ENCODE data around the gene NRIP1. TPM values are rescaled to one million over a fixed set of nuclear protein-coding genes. Genes with fewer than 3 reads are reported as not detected.

Gene NRIP1
- total RNA-seq, 1 donor from 2014 or later = 104 TPM

DNA sequence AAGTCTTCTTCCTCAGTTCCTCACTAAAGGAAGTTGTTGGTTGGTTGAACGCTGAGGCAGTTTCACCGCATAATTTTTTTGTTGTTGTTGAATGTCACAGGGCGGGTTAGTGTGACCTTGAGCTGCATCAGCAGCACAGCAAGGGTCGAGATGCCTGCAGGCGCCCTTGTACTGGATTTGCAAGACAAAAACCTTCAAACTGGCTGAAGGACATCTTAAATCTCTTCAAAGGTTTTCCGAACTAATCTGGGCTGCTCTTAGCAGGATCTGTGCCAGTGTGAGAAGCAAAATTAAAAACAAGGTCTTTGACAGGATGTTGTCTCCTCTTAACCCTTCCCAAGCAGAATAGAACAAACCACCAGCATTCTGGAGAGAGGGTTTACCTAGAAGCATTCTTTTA lies 59.4 kb downstream of the NRIP1 start:
- peaks cover 57% of the 10 kb centered on the region for H3K4me1 Mint-ChIP-seq
- no peaks in the 10 kb centered on the region for H3K27me3 Mint-ChIP-seq (ENCODE audit: low read depth)
- DNase-seq (ENCODE audit: low spot score in 2 of 2, unreplicated experiment in 2 of 2) = no peak

DNA sequence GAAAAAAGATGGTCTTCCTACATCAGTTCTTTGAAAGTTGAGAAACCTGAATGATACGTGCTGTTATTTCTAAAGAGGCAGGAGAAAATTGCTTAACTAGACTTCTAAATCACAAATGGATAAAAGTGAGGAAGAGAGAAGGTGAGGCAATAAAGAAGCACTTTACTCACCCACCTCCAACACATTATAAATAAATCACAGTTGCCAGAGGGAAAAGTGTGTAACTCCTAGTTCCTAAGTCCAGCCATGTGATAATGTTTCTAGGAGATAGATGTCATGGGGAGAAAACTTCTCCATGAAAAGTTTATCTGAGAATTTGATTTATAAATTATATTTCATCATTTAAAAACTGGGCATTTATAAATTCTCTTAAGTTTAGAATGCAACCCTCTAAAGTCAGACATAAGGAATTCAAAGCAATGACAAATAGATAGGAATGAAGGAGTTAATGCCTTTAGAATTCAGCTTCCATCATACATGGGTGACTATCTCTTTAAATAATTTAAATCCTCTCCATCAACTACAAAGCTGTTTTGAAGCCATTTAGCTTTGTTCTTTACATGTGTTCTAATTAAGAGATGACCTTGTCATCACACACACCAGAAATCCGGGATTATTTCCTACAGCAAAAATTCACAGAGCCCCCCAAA lies 60.0 kb downstream of the NRIP1 start:
- H3K9me3 Mint-ChIP-seq = peaks cover 6% of the 10 kb centered on the region
- no peaks in the 10 kb centered on the region for H3K27me3 Mint-ChIP-seq (ENCODE audit: low read depth)
- peak overlapping the region; percentile 84 for H3K27ac Mint-ChIP-seq
- TF ChIP-seq, protein P1, sequence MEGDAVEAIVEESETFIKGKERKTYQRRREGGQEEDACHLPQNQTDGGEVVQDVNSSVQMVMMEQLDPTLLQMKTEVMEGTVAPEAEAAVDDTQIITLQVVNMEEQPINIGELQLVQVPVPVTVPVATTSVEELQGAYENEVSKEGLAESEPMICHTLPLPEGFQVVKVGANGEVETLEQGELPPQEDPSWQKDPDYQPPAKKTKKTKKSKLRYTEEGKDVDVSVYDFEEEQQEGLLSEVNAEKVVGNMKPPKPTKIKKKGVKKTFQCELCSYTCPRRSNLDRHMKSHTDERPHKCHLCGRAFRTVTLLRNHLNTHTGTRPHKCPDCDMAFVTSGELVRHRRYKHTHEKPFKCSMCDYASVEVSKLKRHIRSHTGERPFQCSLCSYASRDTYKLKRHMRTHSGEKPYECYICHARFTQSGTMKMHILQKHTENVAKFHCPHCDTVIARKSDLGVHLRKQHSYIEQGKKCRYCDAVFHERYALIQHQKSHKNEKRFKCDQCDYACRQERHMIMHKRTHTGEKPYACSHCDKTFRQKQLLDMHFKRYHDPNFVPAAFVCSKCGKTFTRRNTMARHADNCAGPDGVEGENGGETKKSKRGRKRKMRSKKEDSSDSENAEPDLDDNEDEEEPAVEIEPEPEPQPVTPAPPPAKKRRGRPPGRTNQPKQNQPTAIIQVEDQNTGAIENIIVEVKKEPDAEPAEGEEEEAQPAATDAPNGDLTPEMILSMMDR (IDR thresholded peaks at IDR 0.05; ENCODE audit: unreplicated experiment) = no peak
- DNase-seq (ENCODE audit: low spot score in 2 of 2, unreplicated experiment in 2 of 2) = no peak
- H3K4me1 Mint-ChIP-seq = peaks cover 60% of the 10 kb centered on the region
- no peak overlapping the region for H3K4me3 Mint-ChIP-seq
- peaks cover 20% of the 10 kb centered on the region for H3K36me3 Mint-ChIP-seq

More for the DNA sequence above, 59.4 kb downstream of the NRIP1 start:
- Mint-ChIP-seq H3K36me3 (peaks cover 20% of the 10 kb centered on the region), H3K9me3 (peaks cover 6% of the 10 kb centered on the region), H3K4me3 (no peak overlapping the region), H3K27ac (peak overlapping the region; percentile 84)
- TF ChIP-seq, protein P1 (IDR thresholded peaks at IDR 0.05; ENCODE audit: unreplicated experiment) = no peak

DNA sequence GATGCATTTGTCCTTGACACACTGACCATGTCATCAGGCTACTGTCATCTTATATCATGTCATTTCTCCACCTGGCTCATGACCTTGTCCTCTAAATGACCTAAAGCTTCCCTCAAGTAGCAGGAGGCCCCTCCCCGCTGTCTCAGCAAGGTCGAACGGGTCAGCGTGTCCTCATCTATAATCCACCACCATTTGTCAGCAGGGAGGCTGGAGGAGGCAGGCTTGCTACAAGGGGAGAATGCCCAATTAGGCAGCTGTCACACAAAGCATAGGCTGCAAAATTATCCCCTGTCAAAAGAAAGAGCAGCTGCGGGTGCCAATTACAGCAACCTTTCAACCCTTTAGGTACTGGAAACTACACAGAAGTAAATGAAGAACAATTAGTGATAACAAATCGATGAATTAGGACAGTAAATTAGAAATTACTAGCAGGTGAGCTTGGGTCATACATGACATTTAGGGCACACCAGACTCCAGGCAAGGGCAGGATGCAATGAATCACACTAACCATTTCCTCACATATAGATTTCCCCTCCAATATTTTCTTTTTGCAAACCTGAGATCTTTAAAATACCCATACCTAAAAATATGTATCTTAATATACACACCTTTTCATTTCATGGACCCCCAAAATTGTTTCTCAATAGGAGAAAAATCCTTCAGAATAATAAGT lies 61.2 kb downstream of the NRIP1 start:
- no peak for DNase-seq (ENCODE audit: low spot score in 2 of 2, unreplicated experiment in 2 of 2)
- Mint-ChIP-seq H3K4me1 (peaks cover 62% of the 10 kb centered on the region), H3K27me3 (ENCODE audit: low read depth) (no peaks in the 10 kb centered on the region), H3K9me3 (peaks cover 6% of the 10 kb centered on the region), H3K4me3 (no peak overlapping the region), H3K27ac (no peak overlapping the region), H3K36me3 (peaks cover 13% of the 10 kb centered on the region)
- TF ChIP-seq, protein P1 (IDR thresholded peaks at IDR 0.05; ENCODE audit: unreplicated experiment) = no peak

DNA sequence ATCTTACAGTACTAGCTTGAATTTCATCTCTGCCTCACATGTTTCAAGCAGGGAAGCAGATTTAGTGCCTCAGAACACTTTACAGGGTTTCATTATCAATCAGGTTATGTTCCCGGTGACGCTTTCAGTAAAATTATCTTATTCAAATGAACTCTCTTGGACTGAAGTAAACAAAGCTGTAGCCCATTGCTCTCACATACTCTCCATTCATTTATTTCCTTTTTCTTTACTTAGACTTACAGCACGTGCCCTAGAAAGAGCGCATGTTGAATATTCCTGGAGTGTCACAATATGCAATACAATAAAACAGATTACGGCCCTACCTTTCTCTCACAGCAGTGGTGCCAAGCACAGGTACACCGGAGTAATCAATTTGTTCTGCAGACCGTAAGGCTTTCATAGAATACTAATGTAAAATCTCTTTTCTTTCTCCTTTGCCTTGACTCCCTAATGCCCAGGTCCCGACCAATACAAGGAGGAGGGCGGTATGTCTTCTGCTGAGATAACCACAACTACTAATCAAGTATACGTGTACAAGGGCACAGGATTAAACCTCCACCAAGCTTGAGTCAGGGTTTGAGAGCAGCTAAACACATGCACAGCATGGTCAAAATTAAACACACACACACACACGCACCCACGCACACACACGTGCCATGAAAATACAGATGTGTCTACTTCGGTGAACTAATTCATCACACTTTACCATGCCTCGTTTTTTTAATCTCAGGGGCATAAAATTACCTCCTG lies 62.8 kb downstream of the NRIP1 start:
- H3K27me3 Mint-ChIP-seq (ENCODE audit: low read depth) = no peaks in the 10 kb centered on the region
- H3K36me3 Mint-ChIP-seq = peaks cover 4% of the 10 kb centered on the region
- H3K4me1 Mint-ChIP-seq = peaks cover 57% of the 10 kb centered on the region
- H3K4me3 Mint-ChIP-seq = no peak overlapping the region
- DNase-seq (ENCODE audit: low spot score in 2 of 2, unreplicated experiment in 2 of 2) = no peak
- TF ChIP-seq, protein P1 (IDR thresholded peaks at IDR 0.05; ENCODE audit: unreplicated experiment) = no peak
- peak overlapping the region; percentile 35 for H3K27ac Mint-ChIP-seq
- no peaks in the 10 kb centered on the region for H3K9me3 Mint-ChIP-seq

DNA sequence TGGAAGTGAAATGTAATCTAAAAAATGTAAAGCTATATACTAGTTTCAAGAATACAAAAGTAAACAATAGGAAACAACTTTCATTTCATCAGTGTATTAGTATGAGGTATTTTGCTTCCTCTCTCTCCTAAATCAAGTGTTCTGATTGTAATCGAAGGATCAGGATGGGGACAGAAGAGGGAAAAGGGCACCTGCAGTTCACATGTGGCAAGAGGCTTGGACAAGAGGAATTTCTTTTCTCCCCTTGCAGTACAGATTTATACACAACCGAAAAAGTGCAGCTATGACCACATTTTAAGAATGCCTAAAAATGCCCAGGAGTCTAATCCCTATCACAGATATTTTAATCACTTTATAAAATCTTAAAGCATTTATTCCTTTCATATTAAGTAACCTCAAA lies 63.7 kb downstream of the NRIP1 start:
- Mint-ChIP-seq H3K27ac (peak overlapping the region; percentile 55), H3K27me3 (ENCODE audit: low read depth) (no peaks in the 10 kb centered on the region), H3K36me3 (peaks cover 4% of the 10 kb centered on the region), H3K4me1 (peaks cover 54% of the 10 kb centered on the region), H3K4me3 (no peak overlapping the region), H3K9me3 (no peaks in the 10 kb centered on the region)
- TF ChIP-seq, protein P1 (IDR thresholded peaks at IDR 0.05; ENCODE audit: unreplicated experiment) = no peak
- DNase-seq (ENCODE audit: low spot score in 2 of 2, unreplicated experiment in 2 of 2) = no peak

Measured in mesothelial cell of epicardium (in vitro differentiated cells).